WTC11 (cell line): Measurements from ENCODE around the gene LARP4B.

Source experiments
- FOXJ3 ChIP-seq: sonication (generic); formaldehyde crosslinking; IDR thresholded peaks from 2 replicates; pipeline ENCODE4 v1.9.0; 2021; ENCODE audit warnings: missing genetic modification reagents, mild to moderate bottlenecking, borderline replicate concordance
- JUN ChIP-seq: sonication (generic); formaldehyde crosslinking; IDR thresholded peaks from 2 replicates; pipeline ENCODE4 v1.8.0; 2023; ENCODE audit warnings: mild to moderate bottlenecking, missing genetic modification reagents
- MAX ChIP-seq: sonication (generic); formaldehyde crosslinking; IDR thresholded peaks from 2 replicates; pipeline ENCODE4 v1.8.0; 2022; ENCODE audit warnings: mild to moderate bottlenecking, missing genetic modification reagents
- NFYB ChIP-seq: sonication (generic); formaldehyde crosslinking; conservative IDR thresholded peaks from 2 replicates; pipeline ENCODE4 v1.8.0; 2022; ENCODE audit warnings: low read depth, missing genetic modification reagents
- NR2C2 ChIP-seq: sonication (generic); formaldehyde crosslinking; IDR thresholded peaks from 2 replicates; pipeline ENCODE4 v1.8.0; 2022; ENCODE audit warnings: mild to moderate bottlenecking, missing genetic modification reagents
- ZMAT4 ChIP-seq: fragments of 250-450 bp; sonication (Bioruptor Pico); IDR thresholded peaks from 2 replicates; pipeline ENCODE4 v1.9.0; 2021; ENCODE audit warnings: mild to moderate bottlenecking
- TF ChIP-seq, protein P1 (sequence below): fragments of 200-600 bp; IDR thresholded peaks from 2 replicates; pipeline ENCODE4 v1.8.0; 2022; ENCODE audit warnings: antibody characterized with exemption
- TF ChIP-seq, protein P2 (sequence below): fragments of 250-450 bp; sonication (Bioruptor Pico); IDR thresholded peaks from 2 replicates; pipeline ENCODE4 v1.9.0; 2021; ENCODE audit warnings: moderate library complexity, mild to moderate bottlenecking, inconsistent platforms, borderline replicate concordance

DNA sequence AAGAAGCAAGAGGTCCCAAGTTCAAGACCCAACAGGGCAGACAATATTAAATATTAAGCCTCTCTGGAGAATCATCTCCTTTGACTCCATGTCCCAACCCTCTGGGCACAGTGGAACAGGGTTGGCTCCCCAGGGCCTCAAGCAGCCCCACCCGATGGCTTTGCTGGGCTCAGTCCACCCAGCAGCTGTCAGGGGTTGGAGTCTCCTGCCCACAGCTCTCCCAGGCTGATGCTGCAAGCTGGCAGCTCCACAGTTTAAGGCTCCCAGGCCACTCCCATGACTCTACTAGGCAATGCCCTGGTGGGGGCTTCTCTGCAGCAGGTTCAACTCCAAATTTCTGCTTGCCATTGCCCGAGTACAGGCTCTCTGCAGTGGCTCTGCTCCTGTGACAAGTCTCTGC lies 55.1 kb downstream of the LARP4B start:
- TF ChIP-seq JUN (no peak), NR2C2 (CRISPR knock-in tag) (no peak), NFYB (CRISPR knock-in tag) (no peak), FOXJ3 (CRISPR knock-in tag) (no peak), MAX (CRISPR knock-in tag) (no peak), ZMAT4 (CRISPR knock-in tag) (no peak)
- TF ChIP-seq, protein P1, sequence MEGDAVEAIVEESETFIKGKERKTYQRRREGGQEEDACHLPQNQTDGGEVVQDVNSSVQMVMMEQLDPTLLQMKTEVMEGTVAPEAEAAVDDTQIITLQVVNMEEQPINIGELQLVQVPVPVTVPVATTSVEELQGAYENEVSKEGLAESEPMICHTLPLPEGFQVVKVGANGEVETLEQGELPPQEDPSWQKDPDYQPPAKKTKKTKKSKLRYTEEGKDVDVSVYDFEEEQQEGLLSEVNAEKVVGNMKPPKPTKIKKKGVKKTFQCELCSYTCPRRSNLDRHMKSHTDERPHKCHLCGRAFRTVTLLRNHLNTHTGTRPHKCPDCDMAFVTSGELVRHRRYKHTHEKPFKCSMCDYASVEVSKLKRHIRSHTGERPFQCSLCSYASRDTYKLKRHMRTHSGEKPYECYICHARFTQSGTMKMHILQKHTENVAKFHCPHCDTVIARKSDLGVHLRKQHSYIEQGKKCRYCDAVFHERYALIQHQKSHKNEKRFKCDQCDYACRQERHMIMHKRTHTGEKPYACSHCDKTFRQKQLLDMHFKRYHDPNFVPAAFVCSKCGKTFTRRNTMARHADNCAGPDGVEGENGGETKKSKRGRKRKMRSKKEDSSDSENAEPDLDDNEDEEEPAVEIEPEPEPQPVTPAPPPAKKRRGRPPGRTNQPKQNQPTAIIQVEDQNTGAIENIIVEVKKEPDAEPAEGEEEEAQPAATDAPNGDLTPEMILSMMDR = no peak
- TF ChIP-seq, protein P2, sequence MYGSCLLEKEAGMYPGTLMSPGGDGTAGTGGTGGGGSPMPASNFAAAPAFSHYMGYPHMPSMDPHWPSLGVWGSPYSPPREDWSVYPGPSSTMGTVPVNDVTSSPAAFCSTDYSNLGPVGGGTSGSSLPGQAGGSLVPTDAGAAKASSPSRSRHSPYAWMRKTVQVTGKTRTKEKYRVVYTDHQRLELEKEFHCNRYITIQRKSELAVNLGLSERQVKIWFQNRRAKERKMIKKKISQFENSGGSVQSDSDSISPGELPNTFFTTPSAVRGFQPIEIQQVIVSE = no peak
